ENCODE results near the gene RALY.

RALY gene

GRCh38 chr20:34109442-34109841, 115.7 kb downstream of the RALY start:
- TF ChIP-seq, protein P1, sequence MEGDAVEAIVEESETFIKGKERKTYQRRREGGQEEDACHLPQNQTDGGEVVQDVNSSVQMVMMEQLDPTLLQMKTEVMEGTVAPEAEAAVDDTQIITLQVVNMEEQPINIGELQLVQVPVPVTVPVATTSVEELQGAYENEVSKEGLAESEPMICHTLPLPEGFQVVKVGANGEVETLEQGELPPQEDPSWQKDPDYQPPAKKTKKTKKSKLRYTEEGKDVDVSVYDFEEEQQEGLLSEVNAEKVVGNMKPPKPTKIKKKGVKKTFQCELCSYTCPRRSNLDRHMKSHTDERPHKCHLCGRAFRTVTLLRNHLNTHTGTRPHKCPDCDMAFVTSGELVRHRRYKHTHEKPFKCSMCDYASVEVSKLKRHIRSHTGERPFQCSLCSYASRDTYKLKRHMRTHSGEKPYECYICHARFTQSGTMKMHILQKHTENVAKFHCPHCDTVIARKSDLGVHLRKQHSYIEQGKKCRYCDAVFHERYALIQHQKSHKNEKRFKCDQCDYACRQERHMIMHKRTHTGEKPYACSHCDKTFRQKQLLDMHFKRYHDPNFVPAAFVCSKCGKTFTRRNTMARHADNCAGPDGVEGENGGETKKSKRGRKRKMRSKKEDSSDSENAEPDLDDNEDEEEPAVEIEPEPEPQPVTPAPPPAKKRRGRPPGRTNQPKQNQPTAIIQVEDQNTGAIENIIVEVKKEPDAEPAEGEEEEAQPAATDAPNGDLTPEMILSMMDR (IDR thresholded peaks at IDR 0.05; ENCODE audit: insufficient read depth, low read depth, low read length, missing control alignments): no peak
- DNase-seq (ENCODE audit: low read depth): no peak
- H3K4me3 ChIP-seq (ENCODE audit: low read length): no peak overlapping the region

GRCh38 chr20:34110025-34110744, 116.5 kb downstream of the RALY start:
- no peak for DNase-seq (ENCODE audit: low read depth)
- H3K4me3 ChIP-seq (ENCODE audit: low read length): peak overlapping the region; percentile 97
- TF ChIP-seq, protein P1 (IDR thresholded peaks at IDR 0.05; ENCODE audit: insufficient read depth, low read depth, low read length, missing control alignments): no peak

DNA sequence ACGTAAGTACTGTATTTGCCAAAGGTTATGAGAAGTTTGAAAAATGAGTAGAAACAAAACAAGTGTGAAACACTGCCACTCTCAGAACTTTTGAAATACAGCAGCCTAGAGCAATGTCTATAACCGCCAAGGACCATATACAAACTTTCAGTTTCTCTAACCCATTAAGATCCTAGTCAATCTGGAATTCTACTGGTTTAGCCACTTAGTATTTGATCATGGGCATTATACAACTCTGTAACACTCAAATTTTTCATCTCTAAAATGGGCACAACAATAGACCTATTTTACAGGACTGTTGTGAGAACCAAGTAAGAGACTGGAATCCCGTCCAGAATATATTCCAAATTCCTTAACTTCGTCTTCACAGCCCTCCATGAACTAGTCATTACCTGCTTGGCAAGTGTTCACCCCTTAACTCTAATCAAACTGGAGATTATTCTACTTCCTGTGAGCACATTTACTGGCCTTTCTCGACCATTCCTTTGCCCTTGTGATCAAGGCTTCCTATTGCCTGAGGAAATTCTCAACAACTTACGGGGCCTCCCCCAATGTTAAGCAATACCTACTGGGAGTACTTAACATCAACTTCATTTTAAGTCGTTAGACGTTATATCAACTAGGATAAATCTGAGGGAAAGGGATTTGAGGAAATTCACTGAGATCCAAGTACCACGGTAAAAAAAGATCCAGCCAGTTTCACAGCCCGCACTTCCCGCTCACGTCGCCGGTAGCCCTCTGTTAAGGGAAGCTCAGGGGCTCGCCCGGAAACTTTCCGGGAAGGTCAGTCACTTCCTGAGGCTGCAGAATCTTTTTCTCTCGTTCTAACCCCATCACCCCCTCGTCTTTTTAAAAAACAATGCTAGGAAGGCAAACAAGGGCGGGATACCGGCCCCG, 117.3 kb downstream of the RALY start:
- TF ChIP-seq, protein P1 (IDR thresholded peaks at IDR 0.05; ENCODE audit: insufficient read depth, low read depth, low read length, missing control alignments): no peak
- DNase-seq (ENCODE audit: low read depth): peak; percentile 75
- peak overlapping the region; percentile 97 for H3K4me3 ChIP-seq (ENCODE audit: low read length)

GRCh38 chr20:34111702-34112599, 118.2 kb downstream of the RALY start, which contains the start of gene EIF2S2:
Gene EIF2S2, minus strand, starts transcription at chr20:34112243. Its CDS starts 133 bp downstream, at chr20:34112110.
- peak within 1 kb of the TSS; percentile 97 for H3K4me3 ChIP-seq (ENCODE audit: low read length)
- TF ChIP-seq, protein P1 (IDR thresholded peaks at IDR 0.05; ENCODE audit: insufficient read depth, low read depth, low read length, missing control alignments): no peak
- DNase-seq (ENCODE audit: low read depth): peak; percentile 99

DNA sequence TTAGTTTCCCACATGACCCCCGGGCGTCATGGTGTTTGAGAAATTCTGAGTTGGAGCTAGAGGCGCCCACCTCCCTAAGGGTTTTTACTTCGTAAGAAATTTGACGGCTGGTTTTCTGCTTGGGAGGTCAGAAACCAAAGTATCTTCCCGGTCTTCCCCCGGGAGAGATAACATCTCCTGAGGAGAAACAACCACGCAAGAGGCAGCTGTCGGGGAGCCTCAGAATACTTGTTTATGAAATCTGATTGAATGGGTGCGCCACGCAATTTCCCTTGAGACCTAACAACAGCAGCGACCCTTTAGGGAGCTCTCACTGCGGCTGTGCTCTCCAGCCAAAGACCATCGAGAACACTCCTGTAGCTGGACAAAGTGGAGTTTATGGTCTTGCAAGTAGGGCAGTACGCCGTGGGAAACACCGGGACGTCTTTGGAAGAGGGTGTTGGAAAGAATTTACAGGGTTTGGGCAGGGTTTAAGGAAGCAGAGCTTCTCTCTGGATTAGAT, 118.9 kb downstream of the RALY start:
- H3K4me3 ChIP-seq (ENCODE audit: low read length): peak overlapping the region; percentile 97
- TF ChIP-seq, protein P1 (IDR thresholded peaks at IDR 0.05; ENCODE audit: insufficient read depth, low read depth, low read length, missing control alignments): no peak
- DNase-seq (ENCODE audit: low read depth): peak; percentile 31

GRCh38 chr20:34114809-34115208, 121.1 kb downstream of the RALY start:
- TF ChIP-seq, protein P1 (IDR thresholded peaks at IDR 0.05; ENCODE audit: insufficient read depth, low read depth, low read length, missing control alignments): no peak
- no peak overlapping the region for H3K4me3 ChIP-seq (ENCODE audit: low read length)
- DNase-seq (ENCODE audit: low read depth): no peak
